Spinal cord (tissue), 10 donors: ENCODE data around the gene TLK2. TPM values are rescaled to one million over a fixed set of nuclear protein-coding genes. Genes with fewer than 3 reads are reported as not detected.
"Not testable (repeated sequence)": the region's sequence is repeated elsewhere in the genome, so short reads cannot be mapped to it uniquely, and the experiment has no call there.

Experiments used
- DNase-seq, 6 donors: peaks; one replicate each; pipeline versions ENCODE4 v3.0.0 to v3.0.0-alpha.2; 2013 to 2015; ENCODE audit warnings: low spot score in 6 of 6, low read depth in 4 of 6
- H3K27ac ChIP-seq: one replicate; pipeline ENCODE4 v1.5.1; 2013; ENCODE audit warnings: low read depth, low read length, control low read depth
- H3K27me3 ChIP-seq: one replicate; pipeline ENCODE4 v1.6.1; 2013; ENCODE audit warnings: low read length; ENCODE audit not compliant: control insufficient read depth, insufficient read depth
- H3K36me3 ChIP-seq: one replicate; pipeline ENCODE4 v1.6.1; 2013; ENCODE audit warnings: low read length; ENCODE audit not compliant: control insufficient read depth, insufficient read depth
- H3K4me1 ChIP-seq: one replicate; pipeline ENCODE4 v1.6.1; 2013; ENCODE audit warnings: low read length; ENCODE audit not compliant: control insufficient read depth, insufficient read depth
- H3K4me3 ChIP-seq: one replicate; pipeline ENCODE4 v1.5.1; 2013; ENCODE audit warnings: low read depth, low read length, control low read depth
- H3K9me3 ChIP-seq: one replicate; pipeline ENCODE4 v1.6.1; 2013; ENCODE audit warnings: low read length; ENCODE audit not compliant: control insufficient read depth, insufficient read depth
- WGBS: methylation state at CpG from one replicate; pipeline ENCODE4 v1.1.5; 2013; ENCODE audit warnings: missing lambda C conversion rate; ENCODE audit not compliant: insufficient coverage; 5-methylcytosine and 5-hydroxymethylcytosine counted together
- polyA plus RNA-seq, 2 donors: library from polyadenylated mRNA; unstranded; fragments of 120-200 nt; gene quantifications; one replicate each; pipeline ENCODE4 v1.2.1, GENCODE V29; 2013; ENCODE audit not compliant: insufficient read length in 2 of 2
- total RNA-seq, 2 donors: library from RNA; depleted of rRNA in 1 of 2; stranded (reverse); fragments of 120-200 nt in 1 of 2; fragments of >200 nt in 1 of 2; gene quantifications; one replicate each; pipeline versions ENCODE4 v1.2.3 to v1.2.4, GENCODE V29; 2013 to 2014
- donor health status: healthy.

TLK2 gene
- total and polyA plus RNA-seq, 4 donors, result 53.4 to 65.5 (median 54.9) TPM

DNA sequence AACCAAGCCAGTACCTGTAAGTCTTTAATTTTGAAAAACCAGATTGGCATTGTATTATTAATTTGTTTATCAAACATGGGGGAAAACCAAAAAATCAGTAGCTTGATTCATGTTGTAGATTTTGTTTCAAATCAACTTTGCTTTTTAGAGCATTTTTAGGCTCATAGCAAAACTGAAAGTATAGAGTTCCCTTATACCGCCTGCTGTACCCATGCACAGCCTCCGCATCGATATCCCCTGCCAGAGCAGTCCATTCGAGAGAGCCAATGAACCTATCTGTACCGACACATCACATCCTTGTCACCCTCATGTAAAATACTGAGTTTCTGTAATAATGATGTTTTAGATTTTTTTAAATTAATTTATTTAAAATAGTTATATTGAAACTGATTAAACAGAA is 132.7 kb downstream of the TLK2 start:
- WGBS, result 92% methylated on average over 2 of the region's 5 CpGs
- H3K4me1 ChIP-seq, result no peaks in the 10 kb centered on the region

DNA sequence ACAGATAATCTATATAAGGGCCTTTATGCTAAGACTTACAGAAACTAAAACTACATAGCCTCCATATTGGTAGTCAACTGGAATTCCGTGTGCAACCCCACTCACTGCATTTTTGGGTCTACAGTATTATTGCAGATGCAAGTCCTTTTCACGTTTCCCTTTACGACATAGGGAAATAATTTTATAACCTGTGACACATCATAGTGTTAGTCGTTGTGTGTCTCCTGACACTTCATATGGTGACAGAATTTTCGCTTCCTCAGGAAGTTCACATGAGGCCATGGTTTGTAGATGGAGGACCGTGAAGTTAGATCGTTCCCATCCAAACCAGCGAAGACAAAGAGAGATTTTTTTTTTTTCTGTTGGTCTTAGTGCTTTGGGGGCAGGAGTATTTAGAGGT is 133.1 kb downstream of the TLK2 start:
- DNase-seq, result no peak
- Histone ChIP-seq H3K9me3 (no peaks in the 10 kb centered on the region), H3K36me3 (peaks cover 25% of the 10 kb centered on the region), H3K4me3 (no peak overlapping the region), H3K27ac (no peak overlapping the region), H3K4me1 (no peaks in the 10 kb centered on the region), H3K27me3 (no peaks in the 10 kb centered on the region)
- WGBS, result 95% methylated on average over 3 of the region's 8 CpGs

More for the DNA sequence above, 132.7 kb downstream of the TLK2 start:
- Histone ChIP-seq H3K4me3 (no peak overlapping the region), H3K27me3 (no peaks in the 10 kb centered on the region), H3K27ac (no peak overlapping the region), H3K36me3 (peaks cover 25% of the 10 kb centered on the region), H3K9me3 (no peaks in the 10 kb centered on the region)
- DNase-seq, result no peak

DNA sequence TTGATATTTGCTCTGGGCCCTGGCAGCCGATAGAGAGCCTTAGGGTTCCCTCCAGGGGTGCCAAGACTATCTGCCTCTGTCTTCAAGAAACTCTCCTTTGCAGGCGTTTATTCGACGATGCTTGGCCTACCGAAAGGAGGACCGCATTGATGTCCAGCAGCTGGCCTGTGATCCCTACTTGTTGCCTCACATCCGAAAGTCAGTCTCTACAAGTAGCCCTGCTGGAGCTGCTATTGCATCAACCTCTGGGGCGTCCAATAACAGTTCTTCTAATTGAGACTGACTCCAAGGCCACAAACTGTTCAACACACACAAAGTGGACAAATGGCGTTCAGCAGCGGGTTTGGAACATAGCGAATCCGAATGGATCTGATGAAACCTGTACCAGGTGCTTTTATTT is 133.7 kb downstream of the TLK2 start:
- peaks cover 23% of the 10 kb centered on the region for H3K36me3 ChIP-seq
- H3K9me3 ChIP-seq, H3K4me1 ChIP-seq, H3K27ac ChIP-seq, DNase-seq, H3K4me3 ChIP-seq, H3K27me3 ChIP-seq: not testable (repeated sequence)
- 100% methylated on average over 1 of the region's 12 CpGs for WGBS

DNA sequence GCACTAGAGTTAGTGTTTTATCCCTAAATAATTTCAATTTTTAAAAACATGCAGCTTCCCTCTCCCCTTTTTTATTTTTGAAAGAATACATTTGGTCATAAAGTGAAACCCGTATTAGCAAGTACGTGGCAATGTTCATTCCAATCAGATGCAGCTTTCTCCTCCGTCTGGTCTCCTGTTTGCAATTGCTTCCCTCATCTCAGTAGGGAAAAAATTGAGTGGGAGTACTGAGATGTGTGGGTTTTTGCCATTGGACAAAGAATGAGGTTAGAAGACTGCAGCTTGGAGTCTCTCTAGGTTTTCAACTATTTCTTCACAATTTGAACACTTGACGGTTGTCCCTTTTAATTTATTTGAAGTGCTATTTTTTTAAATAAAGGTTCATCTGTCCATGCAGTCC is 134.5 kb downstream of the TLK2 start:
- Histone ChIP-seq H3K4me1 (peaks cover 10% of the 10 kb centered on the region), H3K36me3 (peaks cover 22% of the 10 kb centered on the region)
- not testable (repeated sequence) for H3K27me3 ChIP-seq, H3K27ac ChIP-seq, H3K4me3 ChIP-seq, DNase-seq, H3K9me3 ChIP-seq
- WGBS, result no CpG with 5 or more reads among the region's 4 CpGs

DNA sequence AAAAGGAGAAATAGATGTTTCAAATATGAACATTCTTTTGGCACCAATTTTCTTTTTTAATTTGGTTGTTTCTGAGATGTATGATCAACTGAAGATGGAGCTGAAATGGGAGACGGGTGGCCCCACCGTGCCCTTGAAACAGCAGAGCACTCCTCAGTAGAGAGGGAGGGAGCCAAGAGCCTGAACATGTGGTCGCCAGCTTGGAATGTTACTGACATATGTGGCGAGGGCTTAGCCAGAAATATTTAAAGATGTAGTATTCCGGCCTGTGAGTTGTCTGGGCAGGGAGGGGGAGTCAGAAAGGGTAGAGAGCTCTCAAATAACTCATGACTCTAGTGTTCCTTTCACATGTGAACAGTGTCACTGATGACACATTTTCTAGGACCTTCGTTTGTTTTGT is 135.5 kb downstream of the TLK2 start:
- Histone ChIP-seq H3K36me3 (peaks cover 23% of the 10 kb centered on the region), H3K27me3 (no peaks in the 10 kb centered on the region), H3K27ac (no peak overlapping the region), H3K4me3 (no peak overlapping the region), H3K4me1 (peaks cover 10% of the 10 kb centered on the region), H3K9me3 (no peaks in the 10 kb centered on the region)
- WGBS, result 71% methylated on average over 5 of the region's 6 CpGs
- peak in 1 of 6 donors; percentile 80 for DNase-seq

DNA sequence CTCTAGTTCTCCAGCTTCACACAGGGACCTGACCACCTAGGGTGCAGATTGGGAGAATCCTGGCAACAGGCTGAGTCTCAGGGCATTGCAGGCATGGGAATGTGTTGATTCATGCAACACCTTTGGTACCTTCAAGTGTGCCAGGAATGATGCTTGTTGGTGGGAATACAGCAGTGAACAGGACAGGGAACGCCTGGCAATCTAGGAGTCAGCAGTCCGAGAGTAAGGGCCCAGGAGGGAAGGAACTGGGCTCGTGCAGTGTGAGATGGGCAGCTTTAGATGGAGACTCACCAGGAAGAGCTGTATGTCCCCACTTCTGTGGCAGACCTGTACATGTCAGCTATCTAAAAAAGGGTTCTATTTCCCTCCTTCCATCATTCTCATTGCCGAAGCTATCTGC is 136.9 kb downstream of the TLK2 start:
- no peak overlapping the region for H3K27ac ChIP-seq
- no peak for DNase-seq
- 82% methylated on average over 3 of the region's 4 CpGs for WGBS
- H3K4me1 ChIP-seq, result peaks cover 17% of the 10 kb centered on the region
- no peaks in the 10 kb centered on the region for H3K27me3 ChIP-seq
- H3K9me3 ChIP-seq, result no peaks in the 10 kb centered on the region
- H3K4me3 ChIP-seq, result no peak overlapping the region
- H3K36me3 ChIP-seq, result peaks cover 30% of the 10 kb centered on the region

DNA sequence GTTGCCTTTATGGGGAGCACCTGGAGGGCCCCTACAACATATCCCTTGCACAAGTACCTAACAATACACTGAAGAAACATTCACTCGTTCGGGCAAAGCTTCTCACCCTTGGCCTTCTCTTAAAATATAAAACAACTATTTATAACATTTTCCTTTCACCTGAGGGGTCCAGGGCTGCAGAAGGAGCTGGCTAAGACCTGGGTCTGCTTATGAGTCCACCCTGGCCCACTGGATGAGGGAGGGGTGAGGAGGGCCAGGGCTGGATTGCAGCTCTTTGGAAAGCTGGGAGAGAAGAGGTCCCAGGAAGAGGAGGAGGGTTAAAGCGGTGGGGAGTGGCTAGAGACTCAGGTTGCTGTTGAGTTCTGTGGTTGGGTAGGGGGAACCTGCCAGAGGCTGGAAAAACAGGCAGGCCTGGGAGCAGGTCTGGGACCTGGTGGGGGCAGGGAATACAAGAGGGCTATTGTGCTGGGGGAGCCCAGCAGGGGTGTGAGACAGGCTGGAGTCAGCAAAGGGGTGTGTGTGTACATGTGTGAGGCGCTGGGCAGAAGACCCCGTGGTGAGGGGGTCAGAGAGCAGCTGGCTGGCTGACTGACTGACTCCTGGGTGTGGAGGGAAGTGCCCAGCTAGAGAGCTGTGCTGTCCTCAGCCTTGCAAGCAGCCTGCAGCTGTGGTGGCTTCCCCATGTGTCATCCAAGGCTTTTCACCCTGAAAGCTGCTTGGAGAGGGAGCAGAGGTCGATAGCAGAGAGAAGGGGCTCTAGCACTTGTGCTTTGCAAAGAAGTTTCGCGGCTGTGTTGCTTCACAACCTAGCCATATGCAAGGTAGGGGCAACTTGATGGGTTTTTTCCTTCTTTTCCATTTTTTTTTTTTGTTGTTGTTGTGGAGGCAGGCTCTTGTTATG is 138.6 kb downstream of the TLK2 start:
- 9% methylated on average over 4 of the region's 8 CpGs for WGBS
- DNase-seq, result peak in 1 of 6 donors; percentile 46
- Histone ChIP-seq H3K27ac (peak overlapping the region; percentile 22), H3K9me3 (no peaks in the 10 kb centered on the region), H3K4me1 (peaks cover 17% of the 10 kb centered on the region), H3K27me3 (no peaks in the 10 kb centered on the region), H3K4me3 (no peak overlapping the region), H3K36me3 (peaks cover 26% of the 10 kb centered on the region)

- Histone ChIP-seq H3K4me1 (peaks cover 17% of the 10 kb centered on the region), H3K4me3 (no peak overlapping the region), H3K27ac (peak overlapping the region; percentile 22), H3K9me3 (no peaks in the 10 kb centered on the region), H3K36me3 (peaks cover 26% of the 10 kb centered on the region), H3K27me3 (no peaks in the 10 kb centered on the region)
- no peak for DNase-seq
- 76% methylated on average over 5 of the region's 6 CpGs for WGBS
These were observed 139.4 kb downstream of the TLK2 start for GRCh38 chr17:62617894-62618472.

DNA sequence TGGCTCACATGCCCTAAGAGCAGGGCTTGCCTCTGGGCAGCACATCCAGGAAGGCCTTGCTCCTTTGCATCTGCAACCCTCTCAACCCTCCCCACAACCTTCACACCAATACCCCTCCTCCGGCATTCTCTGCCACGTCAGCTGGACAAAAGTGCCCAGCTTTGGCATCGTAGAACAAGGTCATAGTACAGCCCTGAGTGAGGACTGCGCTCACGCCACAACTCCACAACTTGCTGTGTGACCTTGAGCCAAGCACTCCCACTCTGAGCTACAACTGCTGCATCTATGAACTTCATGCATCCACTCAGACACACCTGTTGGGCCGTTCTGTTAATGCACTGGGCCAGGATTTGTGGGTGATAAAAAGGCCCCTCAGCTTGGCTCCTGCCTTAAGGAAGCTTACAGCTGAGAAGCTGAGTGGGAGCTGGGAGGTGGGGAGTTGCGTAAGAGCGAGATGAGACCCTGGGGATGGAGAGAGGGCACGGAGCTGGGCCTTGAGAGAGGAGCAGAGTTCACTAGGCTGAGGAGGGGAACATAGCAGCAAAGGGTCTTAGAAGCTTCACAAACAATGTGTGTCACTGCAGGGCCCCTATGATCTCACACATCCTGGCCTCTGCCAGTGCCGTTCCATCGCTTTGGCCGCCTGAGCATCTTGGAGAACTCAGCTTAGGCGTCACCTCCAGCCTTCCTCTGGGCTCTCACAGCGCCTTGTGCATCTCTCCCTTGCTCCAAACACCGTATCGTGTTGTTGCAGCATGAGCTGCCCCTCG is 140.2 kb downstream of the TLK2 start:
- no peaks in the 10 kb centered on the region for H3K9me3 ChIP-seq
- H3K4me3 ChIP-seq, result no peak overlapping the region
- no peak for DNase-seq
- peaks cover 27% of the 10 kb centered on the region for H3K36me3 ChIP-seq
- 85% methylated on average over 15 of the region's 17 CpGs for WGBS
- no peaks in the 10 kb centered on the region for H3K27me3 ChIP-seq
- peaks cover 17% of the 10 kb centered on the region for H3K4me1 ChIP-seq
- H3K27ac ChIP-seq, result peak overlapping the region; percentile 16
